Testis (tissue), 2 donors: ENCODE measurements around the gene BTG4.

ENCODE experiments used
- CTCF ChIP-seq, 3 experiments: fragments of 450-650 bp in 2 of 3; fragments of 200-600 bp in 1 of 3; sonication (generic) in 1 of 3; IDR thresholded peaks; one replicate each; pipeline ENCODE4 v1.5.1; 2016 to 2019; ENCODE audit warnings: antibody characterized with exemption in 3 of 3, mild to moderate bottlenecking in 2 of 3, moderate library complexity in 1 of 3
- POLR2A ChIP-seq: fragments of 450-650 bp; IDR thresholded peaks from one replicate; pipeline ENCODE4 v1.6.1; 2017; ENCODE audit warnings: antibody characterized with exemption, mild to moderate bottlenecking, moderate library complexity

- TF ChIP-seq POLR2A (no peak), CTCF (IDR thresholded peaks at IDR 0.05) (no peak)
These were observed 27.4 kb upstream of the BTG4 start for GRCh38 chr11:111539426-111540113.
